HCT116 (cell line): ENCODE data around the gene DENND1A. TPM values are rescaled to one million over a fixed set of nuclear protein-coding genes. Genes with fewer than 3 reads are reported as not detected.

ENCODE experiments used
- ATAC-seq: fragments of 200-7000 bp; cut with Tn5 transposase; 2 replicates; pipeline ENCODE4 v1.9.1; 2020; ENCODE audit warnings: mild to moderate bottlenecking, moderate library complexity
- BruUV-seq: library from RNA; stranded (reverse); fragments of 400-500 nt; replicated peaks from 2 replicates; lab custom pipeline; 2021; lab: Mats Ljungman, UMichigan
- CTCF ChIA-PET: fragments of 300-600 bp; sonication (Branson Sonifier 250); formaldehyde crosslinking; loops from one replicate; lab custom pipeline; 2021; ENCODE audit warnings: antibody characterized with exemption; lab: Charles Lee
- POLR2A ChIA-PET: fragments of 300-600, 350-600 bp; sonication (Branson Sonifier 250); formaldehyde crosslinking; loops from one replicate; lab custom pipeline; 2021; ENCODE audit warnings: antibody characterized with exemption; lab: Charles Lee
- RAD21 ChIA-PET, 2 experiments: fragments of 300-600 bp; sonication (Branson Sonifier 250); formaldehyde crosslinking; loops; one replicate each; lab custom pipeline; 2023; ENCODE audit warnings: low total read pairs in 2 of 2; ENCODE audit not compliant: uncharacterized antibody in 2 of 2, unreplicated experiment in 2 of 2, low non-redundant PET in 1 of 2; lab: Charles Lee
- DNase-seq: peaks from one replicate; pipeline ENCODE4 v3.0.0-alpha.2; 2010; ENCODE audit warnings: low read depth, low spot score
- H2AFZ ChIP-seq: fragments of 200-600 bp; shearing (Covaris generic), sonication (generic); 2 replicates; pipeline ENCODE4 v1.6.1; 2017; ENCODE audit warnings: low read depth, mixed run types, mixed read lengths, antibody characterized with exemption, low read length; ENCODE audit not compliant: poor library complexity, severe bottlenecking
- H3K27ac ChIP-seq: 2 replicates; pipeline ENCODE4 v1.5.1; 2012; ENCODE audit warnings: low read depth, low read length
- H3K27me3 ChIP-seq: fragments of 200-600 bp; sonication (generic); 2 replicates; pipeline ENCODE4 v1.6.1; 2016; ENCODE audit warnings: mixed run types, low read length, mixed read lengths; ENCODE audit not compliant: insufficient read depth
- H3K36me3 ChIP-seq, 2 experiments: fragments of 200-500 bp in 1 of 2; fragments of 200-600 bp in 1 of 2; sonication (Bioruptor generic) in 1 of 2; sonication (generic) in 1 of 2; 2 replicates each; pipeline versions ENCODE4 v1.5.1 to v1.6.1; 2014 to 2016; ENCODE audit warnings: low read length in 2 of 2, inconsistent platforms in 1 of 2, mixed read lengths in 1 of 2, mixed run types in 1 of 2; ENCODE audit not compliant: insufficient read depth in 2 of 2, control insufficient read depth in 1 of 2
- H3K4me1 ChIP-seq, 2 experiments: fragments of 200-600 bp in 1 of 2; sonication (generic) in 1 of 2; 2 replicates each; pipeline versions ENCODE4 v1.5.1 to v1.6.1; 2012 to 2017; ENCODE audit warnings: low read length in 2 of 2, inconsistent platforms in 1 of 2, mild to moderate bottlenecking in 1 of 2, mixed read lengths in 1 of 2, mixed run types in 1 of 2, moderate library complexity in 1 of 2; ENCODE audit not compliant: insufficient read depth in 2 of 2, control insufficient read depth in 1 of 2
- H3K4me2 ChIP-seq: fragments of 200-600 bp; sonication (generic); 2 replicates; pipeline ENCODE4 v1.6.1; 2017; ENCODE audit warnings: mixed run types, low read length, mixed read lengths
- H3K4me3 ChIP-seq, 2 experiments: fragments of 200-600 bp in 1 of 2; sonication (generic) in 1 of 2; replicated peaks in 1 of 2; 2 replicates each; pipeline ENCODE4 v1.5.1; 2011 to 2016; ENCODE audit warnings: low read length in 2 of 2, control low read depth in 1 of 2, low read depth in 1 of 2, mild to moderate bottlenecking in 1 of 2, mixed read lengths in 1 of 2, mixed run types in 1 of 2
- H3K79me2 ChIP-seq: fragments of 200-600 bp; sonication (generic); 2 replicates; pipeline ENCODE4 v1.6.1; 2017; ENCODE audit warnings: mild to moderate bottlenecking, mixed run types, low read length, moderate library complexity, mixed read lengths; ENCODE audit not compliant: insufficient read depth
- H3K9ac ChIP-seq: fragments of 200-600 bp; sonication (generic); 2 replicates; pipeline ENCODE4 v1.6.1; 2016; ENCODE audit warnings: low read length, mixed read lengths
- H3K9me2 ChIP-seq: fragments of 200-600 bp; sonication (generic), shearing (Covaris generic); 2 replicates; pipeline ENCODE4 v1.6.1; 2017; ENCODE audit warnings: mixed run types, mild to moderate bottlenecking, moderate library complexity; ENCODE audit not compliant: insufficient read depth
- H3K9me3 ChIP-seq, 2 experiments: fragments of 200-500 bp in 1 of 2; fragments of 200-600 bp in 1 of 2; sonication (Bioruptor generic) in 1 of 2; sonication (generic) in 1 of 2; 2 replicates each; pipeline ENCODE4 v1.6.1; 2014 to 2017; ENCODE audit warnings: low read length in 2 of 2, mixed read lengths in 2 of 2, inconsistent platforms in 1 of 2, low read depth in 1 of 2, mild to moderate bottlenecking in 1 of 2, mixed run types in 1 of 2, moderate library complexity in 1 of 2; ENCODE audit not compliant: control insufficient read depth in 1 of 2, insufficient read depth in 1 of 2
- H4K20me1 ChIP-seq: fragments of 200-600 bp; sonication (generic), shearing (Covaris generic); 2 replicates; pipeline ENCODE4 v1.6.1; 2017; ENCODE audit warnings: mixed run types, mild to moderate bottlenecking, moderate library complexity; ENCODE audit not compliant: insufficient read depth
- CEBPB ChIP-seq: IDR thresholded peaks from 2 replicates; pipeline ENCODE4 v1.6.1; 2012; ENCODE audit warnings: low read depth
- TCF7L2 ChIP-seq: IDR thresholded peaks from 2 replicates; pipeline ENCODE4 v1.7.0; 2011; ENCODE audit warnings: borderline replicate concordance, inconsistent platforms; ENCODE audit not compliant: insufficient read depth, insufficient read length; ENCODE audit errors: extremely low read depth
- ZFX ChIP-seq: fragments of 450-650 bp; IDR thresholded peaks from 2 replicates; pipeline ENCODE4 v1.6.1; 2017
- intact Hi-C: fragments of 100-400 bp; cut with micrococcal nuclease; formaldehyde crosslinking; loops from 2 replicates; pipeline ENCODE4 v1.10.0; 2022
- total RNA-seq: library from RNA; stranded (reverse); gene quantifications from one replicate; pipeline ENCODE4 v1.2.1, GENCODE V29; 2021; ENCODE audit not compliant: unreplicated experiment
- TF ChIP-seq, protein P1 (sequence below): IDR thresholded peaks from 2 replicates; pipeline ENCODE4 v1.6.1; 2011; ENCODE audit warnings: mild to moderate bottlenecking, low read length, moderate library complexity; ENCODE audit not compliant: insufficient replicate concordance; ENCODE audit errors: extremely low read depth
- TF ChIP-seq, protein P2 (sequence below): IDR thresholded peaks from 2 replicates; pipeline ENCODE4 v1.6.1; 2012; ENCODE audit warnings: low read depth
- TF ChIP-seq, protein P3 (sequence below), 3 experiments: fragments of 200-600 bp in 1 of 3; sonication (generic) in 1 of 3; IDR thresholded peaks in 2 of 3; conservative IDR thresholded peaks in 1 of 3; 2 replicates each; pipeline ENCODE4 v1.5.1; 2012 to 2017; ENCODE audit warnings: low read depth in 2 of 3, low read length in 2 of 3, antibody characterized with exemption in 1 of 3, borderline replicate concordance in 1 of 3, control low read depth in 1 of 3, mild to moderate bottlenecking in 1 of 3, mixed read lengths in 1 of 3, mixed run types in 1 of 3, moderate library complexity in 1 of 3; ENCODE audit not compliant: insufficient read depth in 1 of 3

Gene DENND1A
- total RNA-seq, 1 experiment from 2014 or later, result 33.0 TPM

DNA sequence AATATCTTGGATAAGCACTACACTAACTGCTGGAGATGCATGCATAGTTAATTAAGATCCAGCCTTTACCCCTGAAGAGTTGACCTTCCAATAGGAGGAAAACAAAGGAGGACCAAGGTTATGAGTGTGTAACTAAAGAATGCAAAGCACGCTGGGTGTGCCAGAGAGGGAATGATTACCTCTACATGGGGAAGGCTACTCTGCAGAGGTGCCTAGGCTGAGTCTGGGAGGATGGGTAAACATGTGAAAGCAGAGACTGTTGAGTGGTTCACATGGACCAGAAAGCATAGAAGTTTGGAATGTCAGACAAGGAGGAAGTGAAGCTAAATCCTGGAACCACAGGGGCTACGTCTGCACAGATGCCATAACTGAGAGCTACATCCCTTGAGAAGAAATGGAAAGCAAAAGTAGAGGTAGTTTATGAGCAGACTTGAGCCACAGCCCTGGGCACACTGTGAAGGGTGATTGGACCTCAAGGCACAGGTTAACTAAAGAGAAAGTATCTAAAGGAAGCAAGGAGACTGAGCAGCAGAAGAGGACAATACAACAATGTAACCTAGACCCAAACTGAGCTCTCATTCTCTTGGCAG, 176.2 kb downstream of the DENND1A start:
- Histone ChIP-seq H3K79me2 (no peaks in the 10 kb centered on the region), H3K4me1 (peaks cover 3 to 22% of the 10 kb centered on the region in 2 experiments; a peak in 1 of 4 replicates), H3K27ac (no peak overlapping the region), H3K9ac (no peak overlapping the region), H4K20me1 (no peaks in the 10 kb centered on the region), H3K9me3 (no peaks in the 10 kb centered on the region), H3K9me2 (no peaks in the 10 kb centered on the region), H2AFZ (no peak overlapping the region), H3K4me3 (no peak overlapping the region), H3K36me3 (no peaks in the 10 kb centered on the region), H3K4me2 (peak overlapping the region; percentile 36), H3K27me3 (no peaks in the 10 kb centered on the region)
- ChIA-PET POLR2A (no interaction called here), RAD21 (no interaction called here), CTCF (no interaction called here)
- BruUV-seq, result no TSS peak
- no peak for DNase-seq
- peak; percentile 81 for ATAC-seq
- TF ChIP-seq, protein P1, sequence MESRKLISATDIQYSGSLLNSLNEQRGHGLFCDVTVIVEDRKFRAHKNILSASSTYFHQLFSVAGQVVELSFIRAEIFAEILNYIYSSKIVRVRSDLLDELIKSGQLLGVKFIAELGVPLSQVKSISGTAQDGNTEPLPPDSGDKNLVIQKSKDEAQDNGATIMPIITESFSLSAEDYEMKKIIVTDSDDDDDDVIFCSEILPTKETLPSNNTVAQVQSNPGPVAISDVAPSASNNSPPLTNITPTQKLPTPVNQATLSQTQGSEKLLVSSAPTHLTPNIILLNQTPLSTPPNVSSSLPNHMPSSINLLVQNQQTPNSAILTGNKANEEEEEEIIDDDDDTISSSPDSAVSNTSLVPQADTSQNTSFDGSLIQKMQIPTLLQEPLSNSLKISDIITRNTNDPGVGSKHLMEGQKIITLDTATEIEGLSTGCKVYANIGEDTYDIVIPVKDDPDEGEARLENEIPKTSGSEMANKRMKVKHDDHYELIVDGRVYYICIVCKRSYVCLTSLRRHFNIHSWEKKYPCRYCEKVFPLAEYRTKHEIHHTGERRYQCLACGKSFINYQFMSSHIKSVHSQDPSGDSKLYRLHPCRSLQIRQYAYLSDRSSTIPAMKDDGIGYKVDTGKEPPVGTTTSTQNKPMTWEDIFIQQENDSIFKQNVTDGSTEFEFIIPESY, result no peak
- TF ChIP-seq, protein P2, sequence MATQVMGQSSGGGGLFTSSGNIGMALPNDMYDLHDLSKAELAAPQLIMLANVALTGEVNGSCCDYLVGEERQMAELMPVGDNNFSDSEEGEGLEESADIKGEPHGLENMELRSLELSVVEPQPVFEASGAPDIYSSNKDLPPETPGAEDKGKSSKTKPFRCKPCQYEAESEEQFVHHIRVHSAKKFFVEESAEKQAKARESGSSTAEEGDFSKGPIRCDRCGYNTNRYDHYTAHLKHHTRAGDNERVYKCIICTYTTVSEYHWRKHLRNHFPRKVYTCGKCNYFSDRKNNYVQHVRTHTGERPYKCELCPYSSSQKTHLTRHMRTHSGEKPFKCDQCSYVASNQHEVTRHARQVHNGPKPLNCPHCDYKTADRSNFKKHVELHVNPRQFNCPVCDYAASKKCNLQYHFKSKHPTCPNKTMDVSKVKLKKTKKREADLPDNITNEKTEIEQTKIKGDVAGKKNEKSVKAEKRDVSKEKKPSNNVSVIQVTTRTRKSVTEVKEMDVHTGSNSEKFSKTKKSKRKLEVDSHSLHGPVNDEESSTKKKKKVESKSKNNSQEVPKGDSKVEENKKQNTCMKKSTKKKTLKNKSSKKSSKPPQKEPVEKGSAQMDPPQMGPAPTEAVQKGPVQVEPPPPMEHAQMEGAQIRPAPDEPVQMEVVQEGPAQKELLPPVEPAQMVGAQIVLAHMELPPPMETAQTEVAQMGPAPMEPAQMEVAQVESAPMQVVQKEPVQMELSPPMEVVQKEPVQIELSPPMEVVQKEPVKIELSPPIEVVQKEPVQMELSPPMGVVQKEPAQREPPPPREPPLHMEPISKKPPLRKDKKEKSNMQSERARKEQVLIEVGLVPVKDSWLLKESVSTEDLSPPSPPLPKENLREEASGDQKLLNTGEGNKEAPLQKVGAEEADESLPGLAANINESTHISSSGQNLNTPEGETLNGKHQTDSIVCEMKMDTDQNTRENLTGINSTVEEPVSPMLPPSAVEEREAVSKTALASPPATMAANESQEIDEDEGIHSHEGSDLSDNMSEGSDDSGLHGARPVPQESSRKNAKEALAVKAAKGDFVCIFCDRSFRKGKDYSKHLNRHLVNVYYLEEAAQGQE, result no peak
- no peak for TF ChIP-seq TCF7L2
- no peak for TF ChIP-seq ZFX
- TF ChIP-seq CEBPB, result no peak
- TF ChIP-seq, protein P3, sequence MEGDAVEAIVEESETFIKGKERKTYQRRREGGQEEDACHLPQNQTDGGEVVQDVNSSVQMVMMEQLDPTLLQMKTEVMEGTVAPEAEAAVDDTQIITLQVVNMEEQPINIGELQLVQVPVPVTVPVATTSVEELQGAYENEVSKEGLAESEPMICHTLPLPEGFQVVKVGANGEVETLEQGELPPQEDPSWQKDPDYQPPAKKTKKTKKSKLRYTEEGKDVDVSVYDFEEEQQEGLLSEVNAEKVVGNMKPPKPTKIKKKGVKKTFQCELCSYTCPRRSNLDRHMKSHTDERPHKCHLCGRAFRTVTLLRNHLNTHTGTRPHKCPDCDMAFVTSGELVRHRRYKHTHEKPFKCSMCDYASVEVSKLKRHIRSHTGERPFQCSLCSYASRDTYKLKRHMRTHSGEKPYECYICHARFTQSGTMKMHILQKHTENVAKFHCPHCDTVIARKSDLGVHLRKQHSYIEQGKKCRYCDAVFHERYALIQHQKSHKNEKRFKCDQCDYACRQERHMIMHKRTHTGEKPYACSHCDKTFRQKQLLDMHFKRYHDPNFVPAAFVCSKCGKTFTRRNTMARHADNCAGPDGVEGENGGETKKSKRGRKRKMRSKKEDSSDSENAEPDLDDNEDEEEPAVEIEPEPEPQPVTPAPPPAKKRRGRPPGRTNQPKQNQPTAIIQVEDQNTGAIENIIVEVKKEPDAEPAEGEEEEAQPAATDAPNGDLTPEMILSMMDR (IDR thresholded peaks at IDR 0.05 in 2 of 3, conservative IDR thresholded peaks at IDR 0.05 in 1 of 3; ENCODE audit: borderline replicate concordance in 1 of 3, insufficient read depth in 1 of 3, low read depth in 2 of 3, low read length in 2 of 3), result no peak
- intact Hi-C loops, result no loop called here
